D721Med (cell line): ENCODE results near the gene ST3GAL5.
A peak's percentile ranks its signal among the peaks of the same experiment; 100 is the strongest.

Source experiments
- DNase-seq: peaks from one replicate; pipeline ENCODE4 v3.0.0; 2011; ENCODE audit warnings: low spot score; ENCODE audit not compliant: insufficient read length
- FAIRE-seq: peaks from 2 replicates; lab custom pipeline; 2011; peaks lifted over from hg19 to GRCh38; lab: Jason Lieb, UNC
- CTCF ChIP-seq: IDR thresholded peaks from 2 replicates; pipeline ENCODE4 v1.5.1; 2012; ENCODE audit warnings: mild to moderate bottlenecking, control low read depth; ENCODE audit not compliant: insufficient read depth; ENCODE audit errors: missing control alignments

ST3GAL5 gene

GRCh38 chr2:85888684-85889626 is at the start of gene ST3GAL5:
Gene ST3GAL5, minus strand, starts transcription at chr2:85888990. Its CDS starts 85 bp downstream, at chr2:85888905.
- TF ChIP-seq CTCF = peak; percentile 67
- DNase-seq (peak; percentile 67), FAIRE-seq (no peak)

GRCh38 chr2:85938456-85938855 is 49.7 kb upstream of the ST3GAL5 start:
- DNase-seq (no peak), FAIRE-seq (no peak)
- no peak for TF ChIP-seq CTCF

- no peak for FAIRE-seq
- no peak for DNase-seq
- TF ChIP-seq CTCF = no peak
Observed at GRCh38 chr2:85937069-85937439, 48.3 kb upstream of the ST3GAL5 start.

- TF ChIP-seq CTCF = no peak
- DNase-seq = no peak
- FAIRE-seq = no peak
Observed at GRCh38 chr2:85936421-85937068, 47.8 kb upstream of the ST3GAL5 start.

- FAIRE-seq (no peak), DNase-seq (no peak)
- no peak for TF ChIP-seq CTCF
Observed at GRCh38 chr2:85935746-85936208, 47.0 kb upstream of the ST3GAL5 start.

- no peak for DNase-seq
- FAIRE-seq = no peak
- TF ChIP-seq CTCF = no peak
Observed at GRCh38 chr2:85935170-85935745, 46.5 kb upstream of the ST3GAL5 start.
